Cardiac muscle cell (in vitro differentiated cells and primary cell): ENCODE results near the gene ZNF687. TPM values are rescaled to one million over a fixed set of nuclear protein-coding genes. Genes with fewer than 3 reads are reported as not detected.
A peak's percentile ranks its signal among the peaks of the same experiment; 100 is the strongest.

Experiments used
- DNase-seq, 2 donors: peaks; one replicate each; pipeline versions ENCODE4 v3.0.0 to v3.0.0-alpha.2; 2010 to 2017; ENCODE audit warnings: low read depth in 1 of 2, low spot score in 1 of 2
- H3K27ac ChIP-seq: fragments of 200-600 bp; sonication (generic); 2 replicates; pipeline ENCODE4 v1.5.1; 2016
- H3K27me3 ChIP-seq: fragments of 200-600 bp; sonication (generic); 2 replicates; pipeline ENCODE4 v1.6.0; 2016; ENCODE audit warnings: control low read depth
- H3K36me3 ChIP-seq: fragments of 200-600 bp; sonication (generic); 2 replicates; pipeline ENCODE4 v1.5.1; 2016; ENCODE audit warnings: control low read depth
- H3K4me1 ChIP-seq: fragments of 200-600 bp; sonication (generic); 2 replicates; pipeline ENCODE4 v1.8.1; 2017; ENCODE audit warnings: low read depth, mild to moderate bottlenecking, mixed run types
- H3K4me3 ChIP-seq: fragments of 200-600 bp; sonication (generic); 2 replicates; pipeline ENCODE4 v1.5.1; 2016; ENCODE audit warnings: mild to moderate bottlenecking
- H3K9me3 ChIP-seq: fragments of 200-600 bp; sonication (generic); 2 replicates; pipeline ENCODE4 v1.5.1; 2017; ENCODE audit warnings: low read depth, mild to moderate bottlenecking, control low read depth
- CTCF ChIP-seq: IDR thresholded peaks from 2 replicates; pipeline ENCODE4 v1.5.1; 2012; ENCODE audit warnings: low read depth, mild to moderate bottlenecking, low read length
- polyA plus RNA-seq: library from polyadenylated mRNA; unstranded; fragments of >200 nt; fragmentation: Nextera tagmentation; extraction: Ambion mirVana; gene quantifications from 2 replicates; pipeline ENCODE4 v1.2.1, GENCODE V29; 2016
- total RNA-seq: library from RNA; depleted of rRNA; stranded (reverse); fragments of >200 nt; gene quantifications from 2 replicates; pipeline ENCODE4 v1.2.3, GENCODE V29; 2016

Gene ZNF687
- total and polyA plus RNA-seq, 2 experiments from 2014 or later = 3.6 to 48.5 TPM

- no peaks in the 10 kb centered on the region for H3K9me3 ChIP-seq
- no peak overlapping the region for H3K4me3 ChIP-seq
- H3K36me3 ChIP-seq = peaks cover 53% of the 10 kb centered on the region
- H3K27ac ChIP-seq = peak overlapping the region; percentile 23
- no peaks in the 10 kb centered on the region for H3K4me1 ChIP-seq
- no peak for DNase-seq
- no peaks in the 10 kb centered on the region for H3K27me3 ChIP-seq
- no peak for TF ChIP-seq CTCF
Observed at GRCh38 chr1:151294742-151295462, 12.8 kb downstream of the ZNF687 start.

DNA sequence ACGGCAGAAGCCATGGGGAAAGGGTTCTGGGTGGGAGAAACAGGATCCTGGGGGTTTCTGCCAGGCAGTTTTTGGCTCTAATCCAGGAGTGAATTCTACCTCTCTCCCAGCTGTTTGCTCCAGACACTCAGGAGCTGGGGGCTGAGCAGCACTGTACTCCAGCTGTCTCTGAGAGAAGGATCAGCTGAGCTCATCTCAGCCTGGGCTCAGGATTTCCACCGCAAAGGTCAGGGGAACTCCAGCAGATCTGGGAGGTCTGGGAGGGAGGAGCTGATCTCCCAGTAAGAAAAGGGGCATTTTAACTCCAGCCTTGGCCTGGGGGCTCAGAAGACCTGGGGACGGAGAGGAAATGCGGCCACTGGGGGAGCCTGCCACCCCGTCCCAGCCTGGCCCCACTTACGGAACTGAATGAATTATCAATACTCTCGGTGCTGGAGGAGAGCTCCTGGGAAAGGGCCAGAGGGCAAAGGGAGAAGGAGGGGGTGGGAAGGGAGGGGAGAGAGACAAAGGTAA is 27.8 kb downstream of the ZNF687 start:
- peak overlapping the region; percentile 43 for H3K27ac ChIP-seq
- no peak for TF ChIP-seq CTCF
- H3K27me3 ChIP-seq = no peaks in the 10 kb centered on the region
- DNase-seq = peak in 1 of 2 donors; percentile 76
- H3K4me1 ChIP-seq = no peaks in the 10 kb centered on the region
- H3K9me3 ChIP-seq = no peaks in the 10 kb centered on the region
- no peak overlapping the region for H3K4me3 ChIP-seq
- H3K36me3 ChIP-seq = peaks cover 38% of the 10 kb centered on the region

DNA sequence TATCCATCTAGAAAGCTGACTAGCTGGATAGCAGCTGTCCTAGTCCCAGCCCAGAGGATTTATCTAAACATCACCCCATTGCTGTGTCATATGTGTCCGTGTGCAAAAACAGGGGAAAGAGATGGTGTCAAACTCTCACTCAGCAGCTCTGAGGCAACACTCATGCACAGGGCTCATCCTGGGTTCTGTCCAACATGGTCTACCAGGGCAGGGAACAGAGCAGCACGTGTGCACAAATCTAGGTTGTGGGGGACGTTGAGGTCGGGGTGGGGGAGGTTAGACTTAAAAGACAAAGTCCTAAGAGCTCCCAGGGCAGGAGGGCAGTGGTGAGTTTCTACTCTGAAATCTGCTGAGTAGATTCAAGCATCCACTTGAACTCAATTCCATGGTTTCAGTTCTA is 28.9 kb downstream of the ZNF687 start:
- Histone ChIP-seq H3K27me3 (no peaks in the 10 kb centered on the region), H3K4me1 (no peaks in the 10 kb centered on the region), H3K27ac (no peak overlapping the region), H3K9me3 (no peaks in the 10 kb centered on the region), H3K36me3 (peaks cover 32% of the 10 kb centered on the region), H3K4me3 (no peak overlapping the region)
- peak in 1 of 2 donors; percentile 45 for DNase-seq
- TF ChIP-seq CTCF = no peak

DNA sequence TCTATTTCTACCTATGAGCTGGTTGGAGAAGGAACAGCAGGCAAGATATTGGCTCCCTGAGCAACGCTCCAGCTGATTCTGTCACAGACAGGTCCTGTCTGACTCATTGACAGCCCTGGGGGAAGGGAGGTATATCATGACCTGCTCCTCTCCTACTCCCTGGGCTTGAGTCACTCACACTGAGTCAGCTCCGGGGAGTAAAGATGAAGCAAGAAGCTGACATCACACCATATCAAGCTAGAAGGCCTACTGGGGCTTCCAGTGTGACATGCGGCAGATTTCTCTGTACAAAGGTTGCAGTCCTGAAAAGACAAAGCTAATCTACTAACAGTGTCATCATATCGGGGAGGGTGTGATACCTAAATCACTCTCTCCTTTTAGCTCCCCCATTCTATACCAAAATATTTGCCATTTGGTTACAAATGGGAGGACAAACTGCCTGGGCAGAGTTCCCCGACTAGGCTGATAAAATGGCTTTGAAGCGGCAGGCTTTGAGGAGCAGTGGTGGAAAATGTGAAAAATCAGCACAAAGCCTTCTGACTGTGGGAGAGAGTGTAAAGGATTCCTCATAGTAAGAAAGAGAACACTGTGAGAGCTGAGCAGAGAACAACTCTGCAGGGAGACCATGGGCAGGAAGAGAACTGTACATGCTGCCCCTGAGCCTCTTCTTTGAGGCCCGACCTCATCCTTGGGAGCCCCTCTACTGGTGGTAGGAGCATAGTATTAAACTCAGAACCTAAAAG is 29.7 kb downstream of the ZNF687 start:
- peak overlapping the region; percentile 36 for H3K27ac ChIP-seq
- no peak for TF ChIP-seq CTCF

GRCh38 chr1:151312411-151312810 is 30.3 kb downstream of the ZNF687 start:
- no peak for DNase-seq
- Histone ChIP-seq H3K36me3 (peaks cover 20% of the 10 kb centered on the region), H3K27me3 (no peaks in the 10 kb centered on the region), H3K27ac (no peak overlapping the region), H3K4me3 (no peak overlapping the region), H3K4me1 (no peaks in the 10 kb centered on the region), H3K9me3 (no peaks in the 10 kb centered on the region)
- no peak for TF ChIP-seq CTCF

More for the DNA sequence above, 29.7 kb downstream of the ZNF687 start:
- Histone ChIP-seq H3K9me3 (no peaks in the 10 kb centered on the region), H3K4me3 (no peak overlapping the region), H3K27me3 (no peaks in the 10 kb centered on the region), H3K36me3 (peaks cover 26% of the 10 kb centered on the region), H3K4me1 (no peaks in the 10 kb centered on the region)
- peak in 1 of 2 donors; percentile 99 for DNase-seq
